Left ventricle myocardium inferior (tissue), 1 donor: ENCODE results near the gene MAP1LC3B. TPM values are rescaled to one million over a fixed set of nuclear protein-coding genes. Genes with fewer than 3 reads are reported as not detected.
"Not testable (repeated sequence)": the region's sequence is repeated elsewhere in the genome, so short reads cannot be mapped to it uniquely, and the experiment has no call there.

ENCODE experiments used
- DNase-seq: peaks from one replicate; pipeline ENCODE4 v3.0.0-alpha.2; 2020
- H3K27ac ChIP-seq: fragments of 200-600 bp; replicated peaks from 2 replicates; pipeline ENCODE4 v1.8.0; 2021
- H3K27me3 ChIP-seq: fragments of 200-600 bp; 2 replicates; pipeline ENCODE4 v1.8.0; 2021; ENCODE audit warnings: low read depth
- H3K36me3 ChIP-seq: fragments of 200-600 bp; 2 replicates; pipeline ENCODE4 v1.8.0; 2021
- H3K4me1 ChIP-seq: fragments of 200-600 bp; 2 replicates; pipeline ENCODE4 v1.8.0; 2021
- H3K4me3 ChIP-seq: fragments of 200-600 bp; 2 replicates; pipeline ENCODE4 v1.8.0; 2021; ENCODE audit warnings: mild to moderate bottlenecking, moderate library complexity
- H3K9me3 ChIP-seq: fragments of 200-600 bp; replicated peaks from 2 replicates; pipeline ENCODE4 v1.8.0; 2021
- CTCF ChIP-seq: fragments of 200-600 bp; IDR thresholded peaks from 2 replicates; pipeline ENCODE4 v1.8.0; 2021; ENCODE audit warnings: antibody characterized with exemption, mild to moderate bottlenecking, borderline replicate concordance
- intact Hi-C: fragments of 100-400 bp; cut with micrococcal nuclease; formaldehyde crosslinking; loops from one replicate; pipeline ENCODE4 v1.11.0; 2022
- total RNA-seq: library from RNA; stranded (reverse); fragmentation: NEBNext Ultra II Directional; extraction: Animal tissue kit (Norgen Biotek cat#: 25700); gene quantifications from one replicate; pipeline ENCODE4 v1.2.1, GENCODE V29; 2021
- donor health status: DM: no; HTN: yes; CAD: no; lungs with severe emphysema.

Gene MAP1LC3B
- total RNA-seq, 1 donor from 2014 or later = 131 TPM

GRCh38 chr16:87376660-87377059, 15.5 kb upstream of the MAP1LC3B start:
- Histone ChIP-seq H3K36me3 (no peaks in the 10 kb centered on the region), H3K27ac (peak overlapping the region; percentile 82), H3K4me3 (no peak overlapping the region), H3K4me1 (peaks cover 80% of the 10 kb centered on the region), H3K9me3 (no peaks in the 10 kb centered on the region), H3K27me3 (no peaks in the 10 kb centered on the region)
- intact Hi-C loops = no loop called here
- no peak for DNase-seq
- TF ChIP-seq CTCF = no peak

- H3K27ac ChIP-seq, intact Hi-C loops, DNase-seq: not testable (repeated sequence)
Observed at GRCh38 chr16:87379312-87379752, 12.8 kb upstream of the MAP1LC3B start.

GRCh38 chr16:87380403-87380802, 11.7 kb upstream of the MAP1LC3B start:
- DNase-seq = peak; percentile 10
- no peak for TF ChIP-seq CTCF
- H3K4me1 ChIP-seq = peaks cover 82% of the 10 kb centered on the region
- intact Hi-C loops = no loop called here
- H3K4me3 ChIP-seq = peak overlapping the region; percentile 76
- H3K27me3 ChIP-seq = no peaks in the 10 kb centered on the region
- peak overlapping the region; percentile 93 for H3K27ac ChIP-seq
- H3K9me3 ChIP-seq = no peaks in the 10 kb centered on the region
- no peaks in the 10 kb centered on the region for H3K36me3 ChIP-seq

More at GRCh38 chr16:87379312-87379752, 12.8 kb upstream of the MAP1LC3B start:
- H3K4me3 ChIP-seq, H3K36me3 ChIP-seq, H3K9me3 ChIP-seq, H3K27me3 ChIP-seq: not testable (repeated sequence)
- peaks cover 87% of the 10 kb centered on the region for H3K4me1 ChIP-seq

- peak overlapping the region; percentile 93 for H3K27ac ChIP-seq
- no peaks in the 10 kb centered on the region for H3K36me3 ChIP-seq
- H3K4me1 ChIP-seq = peaks cover 79% of the 10 kb centered on the region
- H3K4me3 ChIP-seq = peak overlapping the region; percentile 76
- no peak for DNase-seq
- TF ChIP-seq CTCF = no peak
- H3K9me3 ChIP-seq = no peaks in the 10 kb centered on the region
- intact Hi-C loops = no loop called here
- no peaks in the 10 kb centered on the region for H3K27me3 ChIP-seq
Observed at GRCh38 chr16:87380881-87381280, 11.3 kb upstream of the MAP1LC3B start.

GRCh38 chr16:87382023-87382785, 9.9 kb upstream of the MAP1LC3B start:
- Histone ChIP-seq H3K36me3 (no peaks in the 10 kb centered on the region), H3K27ac (peak overlapping the region; percentile 93), H3K9me3 (no peaks in the 10 kb centered on the region), H3K4me1 (peaks cover 73% of the 10 kb centered on the region), H3K4me3 (peak overlapping the region; percentile 76), H3K27me3 (no peaks in the 10 kb centered on the region)
- TF ChIP-seq CTCF = no peak
- intact Hi-C loops = no loop called here
- no peak for DNase-seq

- peak within 1 kb of the TSS; percentile 93 for H3K27ac ChIP-seq
- H3K4me1 ChIP-seq = peaks cover 78% of the 10 kb centered on the region
- peak; percentile 86 for DNase-seq
- no peak for TF ChIP-seq CTCF
- no peaks in the 10 kb centered on the region for H3K27me3 ChIP-seq
- intact Hi-C loops = no loop called here
- no peaks in the 10 kb centered on the region for H3K36me3 ChIP-seq
- H3K9me3 ChIP-seq = no peaks in the 10 kb centered on the region
- peak within 1 kb of the TSS; percentile 76 for H3K4me3 ChIP-seq
Observed at GRCh38 chr16:87383505-87384161, 8.5 kb upstream of the MAP1LC3B start, which contains the start of gene FBXO31. Gene FBXO31 (minus strand): TSS chr16:87383776. CDS start chr16:87383744, 32 bp downstream.
